ENCODE data around the gene WDR1.

WDR1 gene

GRCh38 chr4:10053635-10054453, 62.8 kb downstream of the WDR1 start:
- no peaks in the 10 kb centered on the region for H3K4me1 ChIP-seq (ENCODE audit: insufficient read depth, low read length, severe bottlenecking)
- H3K9me3 ChIP-seq (ENCODE audit: low read length), result no peaks in the 10 kb centered on the region
- H3K9me2 ChIP-seq (ENCODE audit: low read depth, low read length), result no peaks in the 10 kb centered on the region
- H3K27ac ChIP-seq (ENCODE audit: low read depth, low read length, poor library complexity, severe bottlenecking), result no peak overlapping the region
- H3F3A ChIP-seq (ENCODE audit: insufficient read depth, low read length), result no peaks in the 10 kb centered on the region
- no peak overlapping the region for H3K9ac ChIP-seq (ENCODE audit: low read length)
- H3K4me2 ChIP-seq (ENCODE audit: low read length), result no peak overlapping the region
- H3K27me3 ChIP-seq (ENCODE audit: insufficient read depth, low read length), result no peaks in the 10 kb centered on the region
- no peak for TF ChIP-seq EZH2 (IDR thresholded peaks at IDR 0.05; ENCODE audit: borderline replicate concordance, low read length)
- TF ChIP-seq CTCF (IDR thresholded peaks at IDR 0.05; ENCODE audit: low read length), result no peak
- H3K79me2 ChIP-seq (ENCODE audit: insufficient read depth, low read length), result no peaks in the 10 kb centered on the region
- H2AFZ ChIP-seq (ENCODE audit: low read length), result no peak overlapping the region
- no peak overlapping the region for H3K4me3 ChIP-seq (ENCODE audit: low read depth, low read length, poor library complexity, severe bottlenecking)
- no peaks in the 10 kb centered on the region for H4K20me1 ChIP-seq (ENCODE audit: insufficient read depth, low read length)
- no peaks in the 10 kb centered on the region for H3K36me3 ChIP-seq (ENCODE audit: insufficient read depth, low read length)

GRCh38 chr4:10051517-10052135, 65.0 kb downstream of the WDR1 start:
- Histone ChIP-seq H3K9me2 (ENCODE audit: low read depth, low read length) (no peaks in the 10 kb centered on the region), H4K20me1 (ENCODE audit: insufficient read depth, low read length) (no peaks in the 10 kb centered on the region), H3K9ac (ENCODE audit: low read length) (no peak overlapping the region), H3K27me3 (ENCODE audit: insufficient read depth, low read length) (no peaks in the 10 kb centered on the region), H2AFZ (ENCODE audit: low read length) (no peak overlapping the region), H3K36me3 (ENCODE audit: insufficient read depth, low read length) (no peaks in the 10 kb centered on the region), H3K79me2 (ENCODE audit: insufficient read depth, low read length) (no peaks in the 10 kb centered on the region), H3K4me1 (ENCODE audit: insufficient read depth, low read length, severe bottlenecking) (no peaks in the 10 kb centered on the region), H3K9me3 (ENCODE audit: low read length) (no peaks in the 10 kb centered on the region), H3K4me2 (ENCODE audit: low read length) (no peak overlapping the region), H3K4me3 (ENCODE audit: low read depth, low read length, poor library complexity, severe bottlenecking) (no peak overlapping the region), H3K27ac (ENCODE audit: low read depth, low read length, poor library complexity, severe bottlenecking) (no peak overlapping the region), H3F3A (ENCODE audit: insufficient read depth, low read length) (no peaks in the 10 kb centered on the region)
- TF ChIP-seq CTCF (IDR thresholded peaks at IDR 0.05; ENCODE audit: low read length) (no peak), EZH2 (IDR thresholded peaks at IDR 0.05; ENCODE audit: borderline replicate concordance, low read length) (no peak)

GRCh38 chr4:10050721-10051120, 65.9 kb downstream of the WDR1 start:
- H3F3A ChIP-seq (ENCODE audit: insufficient read depth, low read length), result no peaks in the 10 kb centered on the region
- no peaks in the 10 kb centered on the region for H3K4me1 ChIP-seq (ENCODE audit: insufficient read depth, low read length, severe bottlenecking)
- H3K4me3 ChIP-seq (ENCODE audit: low read depth, low read length, poor library complexity, severe bottlenecking), result no peak overlapping the region
- no peaks in the 10 kb centered on the region for H3K9me2 ChIP-seq (ENCODE audit: low read depth, low read length)
- H3K4me2 ChIP-seq (ENCODE audit: low read length), result no peak overlapping the region
- no peak overlapping the region for H3K27ac ChIP-seq (ENCODE audit: low read depth, low read length, poor library complexity, severe bottlenecking)
- H3K27me3 ChIP-seq (ENCODE audit: insufficient read depth, low read length), result no peaks in the 10 kb centered on the region
- H3K79me2 ChIP-seq (ENCODE audit: insufficient read depth, low read length), result no peaks in the 10 kb centered on the region
- no peak overlapping the region for H2AFZ ChIP-seq (ENCODE audit: low read length)
- no peak overlapping the region for H3K9ac ChIP-seq (ENCODE audit: low read length)
- H3K36me3 ChIP-seq (ENCODE audit: insufficient read depth, low read length), result no peaks in the 10 kb centered on the region
- TF ChIP-seq EZH2 (IDR thresholded peaks at IDR 0.05; ENCODE audit: borderline replicate concordance, low read length) (no peak), CTCF (IDR thresholded peaks at IDR 0.05; ENCODE audit: low read length) (no peak)
- H4K20me1 ChIP-seq (ENCODE audit: insufficient read depth, low read length), result no peaks in the 10 kb centered on the region
- H3K9me3 ChIP-seq (ENCODE audit: low read length), result no peaks in the 10 kb centered on the region

Data from OCI-LY1 (cell line).